Skeletal muscle tissue (tissue), 4 donors: ENCODE data around the gene SLC16A10. TPM values are rescaled to one million over a fixed set of nuclear protein-coding genes. Genes with fewer than 3 reads are reported as not detected.
A peak's percentile ranks its signal among the peaks of the same experiment; 100 is the strongest.

Experiments used
- H3K27ac ChIP-seq: one replicate; pipeline ENCODE4 v1.7.0; 2013; ENCODE audit warnings: mild to moderate bottlenecking, low read depth, low read length, inconsistent platforms
- H3K27me3 ChIP-seq, 3 donors: one replicate each; pipeline ENCODE4 v1.7.0; 2013; ENCODE audit warnings: low read length in 3 of 3; ENCODE audit not compliant: control insufficient read depth in 3 of 3, insufficient read depth in 3 of 3
- H3K36me3 ChIP-seq, 3 donors: one replicate each; pipeline ENCODE4 v1.7.0; 2013; ENCODE audit warnings: low read length in 3 of 3; ENCODE audit not compliant: control insufficient read depth in 3 of 3, insufficient read depth in 3 of 3
- H3K4me1 ChIP-seq, 3 donors: one replicate each; pipeline ENCODE4 v1.7.0; 2013; ENCODE audit warnings: low read length in 3 of 3, mild to moderate bottlenecking in 3 of 3; ENCODE audit not compliant: control insufficient read depth in 3 of 3, insufficient read depth in 3 of 3
- H3K4me3 ChIP-seq, 3 donors: one replicate each; pipeline ENCODE4 v1.7.0; 2013; ENCODE audit warnings: low read length in 3 of 3
- H3K9ac ChIP-seq, 3 donors: one replicate each; pipeline ENCODE4 v1.7.0; 2013; ENCODE audit warnings: low read length in 3 of 3, mild to moderate bottlenecking in 3 of 3, moderate library complexity in 2 of 3, low read depth in 1 of 3
- H3K9me3 ChIP-seq, 3 donors: one replicate each; pipeline ENCODE4 v1.7.0; 2013; ENCODE audit warnings: low read length in 3 of 3; ENCODE audit not compliant: control insufficient read depth in 3 of 3
- total RNA-seq: library from RNA; depleted of rRNA; stranded (reverse); fragments of >200 nt; gene quantifications from one replicate; pipeline ENCODE4 v1.2.3, GENCODE V29; 2014
- donor health status: Osteomylitis.

Gene SLC16A10
- total RNA-seq, 1 donor from 2014 or later: 40.7 TPM

DNA sequence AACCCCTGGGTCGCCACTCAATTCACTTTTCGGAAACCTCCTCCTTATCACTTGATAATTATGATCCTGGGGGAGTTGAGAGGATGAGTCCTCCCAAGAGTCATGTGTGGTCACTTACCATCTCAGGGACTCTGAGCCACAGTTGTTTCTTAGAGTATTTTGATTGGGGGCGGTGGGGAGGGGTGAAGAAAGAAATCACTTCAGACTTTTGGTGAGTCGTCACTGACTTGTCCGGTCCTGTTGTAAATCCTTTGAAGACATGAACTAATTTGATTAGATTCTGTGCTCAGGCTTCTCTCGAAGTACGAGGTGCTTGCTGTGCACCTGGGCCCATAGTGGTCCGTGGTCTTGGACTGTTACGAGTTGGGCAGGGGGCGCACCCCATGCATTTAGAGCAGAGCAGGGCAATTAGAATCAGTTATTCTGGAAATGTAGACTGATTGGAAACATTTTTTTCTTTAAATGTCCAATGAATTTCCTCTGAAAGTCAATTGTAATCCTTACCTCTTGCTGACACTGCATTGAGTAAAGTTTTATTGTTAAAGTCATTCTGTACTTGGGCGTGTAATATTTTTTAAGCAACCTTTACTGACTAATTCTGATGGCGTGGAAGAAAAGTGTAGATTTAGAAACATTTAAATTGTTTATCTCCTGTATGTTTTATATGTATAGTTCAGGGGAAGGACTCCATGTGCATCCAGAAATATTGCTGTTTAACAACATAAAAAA, 173.4 kb downstream of the SLC16A10 start:
- Histone ChIP-seq H3K4me3 (peak overlapping the region in 2 of 3 donors; percentile 22 to 23), H3K9me3 (no peaks in the 10 kb centered on the region), H3K9ac (peak overlapping the region in 1 of 3 donors; percentile 32), H3K4me1 (peaks cover 3 to 28% (median 13%) of the 10 kb centered on the region in 3 donors), H3K36me3 (peaks cover 3 to 7% (median 5%) of the 10 kb centered on the region in 3 donors), H3K27me3 (no peaks in the 10 kb centered on the region), H3K27ac (no peak overlapping the region)

DNA sequence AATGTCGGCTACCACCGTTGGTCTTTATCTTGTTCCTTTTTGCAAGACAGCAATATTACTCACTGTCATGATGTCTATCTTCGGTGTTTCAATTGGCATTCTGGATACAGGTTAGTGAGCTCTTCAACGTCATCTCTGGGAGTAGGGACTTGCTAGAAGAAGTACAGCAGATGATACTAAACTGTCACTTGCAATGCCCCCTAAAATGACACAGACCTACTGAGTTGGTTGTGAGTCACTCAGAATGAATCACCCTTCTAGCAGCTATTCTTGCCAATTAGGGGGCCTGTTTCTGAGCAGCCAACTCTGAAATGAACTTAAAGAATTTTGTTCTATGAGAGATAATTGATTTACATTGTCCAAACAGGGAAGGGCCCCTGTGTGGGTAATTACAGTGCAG, 176.5 kb downstream of the SLC16A10 start:
- peaks cover 3 to 26% (median 10%) of the 10 kb centered on the region in 3 donors for H3K4me1 ChIP-seq
- H3K27me3 ChIP-seq: no peaks in the 10 kb centered on the region
- no peaks in the 10 kb centered on the region for H3K9me3 ChIP-seq
- no peak overlapping the region for H3K4me3 ChIP-seq
- H3K27ac ChIP-seq: no peak overlapping the region
- no peak overlapping the region for H3K9ac ChIP-seq
- peaks cover 5 to 20% (median 16%) of the 10 kb centered on the region in 3 donors for H3K36me3 ChIP-seq

DNA sequence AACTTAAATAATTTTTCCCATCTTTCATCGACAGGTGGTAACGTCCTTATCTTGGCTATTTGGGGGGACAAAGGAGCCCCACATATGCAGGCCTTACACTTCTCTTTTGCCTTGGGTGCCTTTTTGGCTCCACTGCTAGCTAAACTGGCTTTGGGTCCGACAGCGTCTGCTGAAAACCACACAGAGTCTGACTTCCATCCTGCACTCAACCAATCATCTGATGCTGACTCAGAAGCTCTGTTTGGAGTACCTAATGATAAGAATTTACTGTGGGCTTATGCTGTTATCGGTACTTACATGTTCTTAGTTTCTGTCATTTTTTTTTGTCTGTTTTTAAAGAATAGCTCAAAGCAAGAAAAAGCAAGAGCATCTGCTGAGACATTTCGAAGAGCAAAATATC, 178.5 kb downstream of the SLC16A10 start:
- H3K9me3 ChIP-seq: no peaks in the 10 kb centered on the region
- peaks cover 5 to 25% (median 21%) of the 10 kb centered on the region in 3 donors for H3K36me3 ChIP-seq
- H3K4me3 ChIP-seq: no peak overlapping the region
- H3K4me1 ChIP-seq: peaks cover under 1 to 12% (median 3%) of the 10 kb centered on the region in 3 donors
- no peak overlapping the region for H3K27ac ChIP-seq
- H3K27me3 ChIP-seq: no peaks in the 10 kb centered on the region
- no peak overlapping the region for H3K9ac ChIP-seq

DNA sequence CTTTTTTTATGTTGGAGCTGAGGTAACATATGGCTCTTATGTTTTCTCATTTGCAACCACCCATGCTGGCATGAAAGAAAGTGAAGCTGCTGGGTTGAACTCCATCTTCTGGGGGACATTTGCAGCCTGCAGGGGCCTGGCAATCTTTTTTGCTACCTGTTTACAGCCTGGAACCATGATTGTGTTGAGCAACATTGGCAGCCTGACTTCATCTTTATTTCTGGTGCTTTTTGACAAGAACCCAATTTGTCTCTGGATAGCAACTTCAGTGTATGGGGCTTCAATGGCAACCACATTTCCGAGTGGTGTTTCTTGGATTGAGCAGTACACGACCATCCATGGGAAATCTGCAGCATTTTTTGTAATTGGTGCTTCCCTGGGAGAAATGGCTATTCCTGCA, 179.0 kb downstream of the SLC16A10 start:
- no peak overlapping the region for H3K27ac ChIP-seq
- H3K9ac ChIP-seq: no peak overlapping the region
- peaks cover 5 to 25% (median 21%) of the 10 kb centered on the region in 3 donors for H3K36me3 ChIP-seq
- H3K4me1 ChIP-seq: peaks cover 0 to 12% (median 3%) of the 10 kb centered on the region in 3 donors
- no peaks in the 10 kb centered on the region for H3K27me3 ChIP-seq
- H3K9me3 ChIP-seq: no peaks in the 10 kb centered on the region
- H3K4me3 ChIP-seq: no peak overlapping the region

DNA sequence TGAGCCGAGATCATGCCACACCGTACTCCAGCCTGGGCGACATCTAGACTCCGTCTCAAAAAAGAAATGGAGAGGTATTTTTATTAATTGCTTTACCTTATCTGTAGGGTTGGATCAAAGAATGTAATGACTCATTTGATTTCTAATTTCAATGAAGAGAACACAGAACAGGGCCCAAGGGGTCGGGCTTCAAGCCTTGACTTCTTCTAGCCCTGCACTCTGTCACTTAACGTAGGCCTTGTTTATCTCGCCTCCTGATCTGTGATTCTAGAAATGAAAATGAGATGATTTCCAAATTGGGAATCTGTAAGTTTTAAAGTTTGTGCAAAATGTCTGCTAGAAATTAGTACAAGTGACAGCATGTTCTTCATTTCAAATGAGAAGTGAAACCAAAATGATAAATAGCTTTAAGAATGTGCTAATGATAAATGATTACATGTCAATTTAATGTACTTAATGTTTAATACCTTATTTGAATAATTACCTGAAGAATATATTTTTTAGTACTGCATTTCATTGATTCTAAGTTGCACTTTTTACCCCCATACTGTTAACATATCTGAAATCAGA, 180.5 kb downstream of the SLC16A10 start:
- Histone ChIP-seq H3K4me1 (peaks cover 0 to 7% (median 3%) of the 10 kb centered on the region in 3 donors), H3K4me3 (no peak overlapping the region), H3K27ac (no peak overlapping the region), H3K9me3 (no peaks in the 10 kb centered on the region), H3K36me3 (peaks cover 5 to 25% (median 21%) of the 10 kb centered on the region in 3 donors), H3K27me3 (no peaks in the 10 kb centered on the region), H3K9ac (no peak overlapping the region)

DNA sequence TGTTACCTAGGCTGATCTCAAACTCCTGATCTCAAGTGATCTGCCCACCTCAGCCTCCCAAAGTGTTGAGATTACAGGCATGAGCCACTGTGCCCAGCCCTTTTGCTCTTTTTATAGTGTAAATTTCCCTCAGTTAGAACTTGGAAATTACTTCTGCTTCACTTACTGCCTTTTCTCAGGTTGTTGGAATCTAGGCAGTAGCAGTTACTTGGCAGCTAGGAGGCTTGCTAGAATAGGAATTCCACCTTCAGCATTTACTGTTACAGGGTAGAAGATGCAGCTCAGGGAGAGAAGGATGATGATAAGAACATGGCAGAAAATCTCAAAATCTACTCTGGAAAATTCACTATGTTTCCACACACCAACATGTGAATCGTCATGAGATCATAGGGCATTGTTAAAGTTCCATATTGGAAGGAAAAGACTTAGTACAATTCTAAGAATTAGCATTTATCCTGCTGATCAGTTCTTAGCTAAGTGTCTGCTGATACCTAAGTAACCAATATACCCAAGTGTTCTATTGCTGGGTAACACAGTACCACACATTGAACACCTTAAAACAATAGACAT, 182.2 kb downstream of the SLC16A10 start:
- H3K9ac ChIP-seq: no peak overlapping the region
- no peak overlapping the region for H3K4me3 ChIP-seq
- peaks cover 3 to 30% (median 27%) of the 10 kb centered on the region in 3 donors for H3K36me3 ChIP-seq
- no peak overlapping the region for H3K27ac ChIP-seq
- peaks cover 0 to 4% (median 1%) of the 10 kb centered on the region in 3 donors for H3K9me3 ChIP-seq
- H3K4me1 ChIP-seq: peaks cover 0 to 3% (median 3%) of the 10 kb centered on the region in 3 donors
- no peaks in the 10 kb centered on the region for H3K27me3 ChIP-seq

DNA sequence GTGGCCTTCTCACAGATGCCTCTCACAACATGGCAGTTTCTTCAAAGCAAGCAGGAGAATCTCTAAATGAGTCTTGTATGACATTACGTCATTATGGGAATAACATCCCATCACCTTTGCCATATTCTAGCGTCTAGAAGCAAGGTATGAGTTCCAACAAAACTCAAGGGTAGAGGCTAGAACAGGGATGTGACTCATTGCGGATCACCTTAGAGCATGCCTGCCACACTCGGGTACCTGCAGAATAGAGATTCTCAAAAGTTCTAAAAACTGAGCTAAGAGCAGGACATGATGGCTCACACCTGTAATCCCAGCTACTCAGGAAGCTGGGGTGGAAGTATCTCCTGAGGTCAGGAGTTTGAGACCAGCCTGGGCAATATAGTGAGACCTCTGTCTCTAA, 182.8 kb downstream of the SLC16A10 start:
- peaks cover 7 to 36% (median 33%) of the 10 kb centered on the region in 3 donors for H3K36me3 ChIP-seq
- no peak overlapping the region for H3K9ac ChIP-seq
- H3K27ac ChIP-seq: no peak overlapping the region
- H3K4me3 ChIP-seq: no peak overlapping the region
- peaks cover 0 to 3% (median 3%) of the 10 kb centered on the region in 3 donors for H3K4me1 ChIP-seq
- H3K9me3 ChIP-seq: peaks cover 0 to 8% (median 5%) of the 10 kb centered on the region in 3 donors
- no peaks in the 10 kb centered on the region for H3K27me3 ChIP-seq

DNA sequence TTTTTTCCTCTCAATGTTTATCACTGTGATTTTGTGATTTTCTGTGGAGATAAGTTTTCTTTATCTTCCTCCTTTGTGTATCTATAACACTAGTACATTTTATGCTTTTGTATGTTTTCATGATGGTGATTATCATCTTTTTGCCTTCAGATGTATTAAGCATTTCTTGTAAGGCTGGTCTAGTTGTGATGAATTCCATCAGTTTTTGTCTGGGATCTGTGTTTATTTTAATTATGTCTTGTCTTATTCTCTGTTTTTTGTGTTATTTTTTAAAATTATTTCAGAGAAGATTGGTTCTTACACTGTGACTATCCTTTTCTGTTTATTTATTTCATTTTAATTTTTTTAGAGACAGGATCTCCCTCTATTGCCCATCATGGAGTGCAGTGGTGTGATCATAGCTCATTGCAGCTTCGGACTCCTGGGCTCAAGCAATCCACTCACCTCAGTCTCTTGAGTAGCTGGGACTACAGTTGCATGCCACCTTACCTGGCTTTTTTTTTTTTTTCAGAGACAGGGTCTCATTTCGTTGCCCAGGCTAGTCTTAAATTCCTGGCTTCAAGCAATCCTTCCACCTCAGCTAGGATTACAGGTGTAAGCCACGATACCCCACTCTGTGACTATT, 187.4 kb downstream of the SLC16A10 start:
- Histone ChIP-seq H3K9ac (no peak overlapping the region), H3K27ac (no peak overlapping the region), H3K36me3 (peaks cover 22 to 47% (median 34%) of the 10 kb centered on the region in 3 donors), H3K4me1 (no peaks in the 10 kb centered on the region), H3K27me3 (no peaks in the 10 kb centered on the region), H3K4me3 (peak overlapping the region in 1 of 3 donors; percentile 0), H3K9me3 (peaks cover 0 to 8% (median 5%) of the 10 kb centered on the region in 3 donors)

DNA sequence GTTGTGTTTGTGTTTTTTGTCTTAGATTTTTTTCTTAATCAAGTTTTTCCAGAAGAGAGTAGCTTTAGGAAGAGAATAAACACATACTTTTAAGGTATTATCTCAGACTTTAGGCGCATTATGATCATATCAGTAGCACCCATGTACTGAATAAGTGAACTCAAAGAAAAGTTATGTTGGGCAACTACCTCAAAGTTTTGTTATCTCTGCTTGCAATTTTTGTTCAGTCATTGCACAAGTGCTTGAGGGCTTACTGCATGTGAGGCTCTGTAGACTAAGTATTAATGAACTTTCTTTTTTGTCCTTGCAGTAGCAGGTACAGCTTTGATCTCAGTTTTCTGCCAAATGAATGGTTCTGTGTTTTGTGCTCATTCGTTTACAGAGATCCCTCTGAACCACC, 189.0 kb downstream of the SLC16A10 start:
- no peak overlapping the region for H3K4me3 ChIP-seq
- no peak overlapping the region for H3K27ac ChIP-seq
- H3K9ac ChIP-seq: no peak overlapping the region
- H3K27me3 ChIP-seq: no peaks in the 10 kb centered on the region
- peaks cover 0 to 8% (median 5%) of the 10 kb centered on the region in 3 donors for H3K9me3 ChIP-seq
- H3K4me1 ChIP-seq: no peaks in the 10 kb centered on the region
- H3K36me3 ChIP-seq: peaks cover 22 to 45% (median 34%) of the 10 kb centered on the region in 3 donors
